Activated T-cell treated with anti-CD3 and anti-CD28 coated beads, Interleukin-2, amount 50 U/mL, for 24 hours (primary cell): Measurements from ENCODE around the gene EID2.

ENCODE experiments used
- DNase-seq: peaks from one replicate; pipeline ENCODE4 v3.0.0-alpha.2; 2020
- H3K27ac Mint-ChIP-seq: 2 replicates; pipeline ENCODE4 v1.8.0; 2020; ENCODE audit warnings: mild to moderate bottlenecking, mixed read lengths
- H3K27me3 Mint-ChIP-seq: 2 replicates; pipeline ENCODE4 v1.8.0; 2020; ENCODE audit warnings: mixed read lengths
- H3K36me3 Mint-ChIP-seq: 2 replicates; pipeline ENCODE4 v1.8.0; 2020; ENCODE audit warnings: low read depth, mixed read lengths
- H3K4me1 Mint-ChIP-seq: 2 replicates; pipeline ENCODE4 v1.8.0; 2020; ENCODE audit warnings: low read depth, mixed read lengths
- H3K4me3 Mint-ChIP-seq: 2 replicates; pipeline ENCODE4 v1.8.0; 2020; ENCODE audit warnings: mild to moderate bottlenecking, moderate library complexity, mixed read lengths
- H3K9me3 Mint-ChIP-seq: 2 replicates; pipeline ENCODE4 v1.8.0; 2020; ENCODE audit warnings: mixed read lengths

The EID2 gene, protein sequence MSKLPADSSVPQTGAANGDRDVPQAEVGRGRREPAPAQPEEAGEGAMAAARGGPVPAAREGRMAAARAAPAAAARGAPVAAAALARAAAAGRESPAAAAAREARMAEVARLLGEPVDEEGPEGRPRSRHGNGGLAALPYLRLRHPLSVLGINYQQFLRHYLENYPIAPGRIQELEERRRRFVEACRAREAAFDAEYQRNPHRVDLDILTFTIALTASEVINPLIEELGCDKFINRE

DNA sequence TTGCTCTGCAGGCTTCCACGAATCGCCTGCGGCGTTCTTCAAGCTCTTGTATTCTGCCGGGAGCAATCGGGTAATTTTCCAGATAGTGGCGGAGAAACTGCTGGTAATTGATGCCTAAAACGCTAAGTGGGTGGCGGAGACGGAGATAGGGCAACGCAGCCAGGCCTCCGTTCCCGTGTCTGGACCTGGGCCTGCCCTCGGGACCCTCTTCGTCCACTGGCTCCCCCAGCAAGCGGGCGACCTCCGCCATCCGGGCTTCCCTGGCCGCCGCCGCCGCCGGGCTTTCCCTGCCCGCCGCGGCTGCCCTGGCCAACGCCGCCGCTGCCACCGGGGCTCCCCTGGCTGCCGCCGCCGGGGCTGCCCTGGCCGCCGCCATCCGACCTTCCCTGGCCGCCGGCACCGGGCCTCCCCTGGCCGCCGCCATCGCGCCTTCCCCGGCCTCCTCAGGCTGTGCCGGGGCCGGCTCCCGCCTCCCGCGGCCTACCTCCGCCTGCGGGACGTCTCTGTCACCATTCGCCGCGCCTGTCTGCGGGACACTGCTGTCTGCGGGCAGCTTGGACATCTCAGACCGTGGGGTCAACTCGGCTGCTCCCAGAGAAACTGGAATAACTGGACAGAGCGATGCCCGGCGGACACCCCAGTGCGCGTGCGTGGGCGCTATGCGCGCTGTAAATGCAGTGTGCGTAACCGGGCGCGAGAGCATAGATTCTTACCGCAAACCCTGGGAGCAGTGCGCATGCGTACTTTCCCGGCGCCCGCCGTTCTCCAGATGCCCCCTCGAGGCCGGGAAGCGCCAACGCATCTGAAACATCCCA is at the start of gene EID2:
Gene EID2, minus strand, starts transcription at position 644 of the 815 bp plus-strand sequence. Its CDS starts 82 bp downstream, at position 562.
- Mint-ChIP-seq H3K36me3 (peaks cover 31% of the 10 kb centered on the region), H3K4me1 (peaks cover 57% of the 10 kb centered on the region)

DNA sequence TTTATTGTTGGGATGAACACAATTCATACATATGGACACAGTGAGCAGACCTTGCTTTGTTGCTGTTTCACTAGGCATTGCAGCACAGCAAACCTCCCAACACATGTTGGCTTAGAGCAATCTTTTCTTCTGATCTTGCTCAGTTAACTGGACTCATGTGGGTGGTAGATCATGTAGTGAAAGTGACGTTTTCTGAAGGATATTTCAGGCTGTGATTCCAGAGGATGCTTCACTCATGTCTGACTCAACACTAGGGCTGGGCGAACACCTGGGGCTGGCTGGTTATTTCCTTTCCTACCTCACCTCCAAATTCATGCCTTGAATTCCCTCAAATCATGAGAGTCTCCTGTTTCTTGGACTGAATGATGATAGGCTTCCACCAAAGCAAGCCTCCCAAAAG is 48.1 kb upstream of the EID2 start:
- no peaks in the 10 kb centered on the region for H3K36me3 Mint-ChIP-seq
- H3K4me3 Mint-ChIP-seq, result no peak overlapping the region
- DNase-seq, result no peak
- no peaks in the 10 kb centered on the region for H3K9me3 Mint-ChIP-seq
- H3K27me3 Mint-ChIP-seq, result peaks cover 59% of the 10 kb centered on the region
- H3K4me1 Mint-ChIP-seq, result no peaks in the 10 kb centered on the region
- no peak overlapping the region for H3K27ac Mint-ChIP-seq

More for the DNA sequence above, at the start of gene EID2:
- peak within 1 kb of the TSS; percentile 96 for H3K4me3 Mint-ChIP-seq
- H3K27ac Mint-ChIP-seq, result peak within 1 kb of the TSS; percentile 99
- no peaks in the 10 kb centered on the region for H3K27me3 Mint-ChIP-seq
- DNase-seq, result peak; percentile 95
- no peaks in the 10 kb centered on the region for H3K9me3 Mint-ChIP-seq

DNA sequence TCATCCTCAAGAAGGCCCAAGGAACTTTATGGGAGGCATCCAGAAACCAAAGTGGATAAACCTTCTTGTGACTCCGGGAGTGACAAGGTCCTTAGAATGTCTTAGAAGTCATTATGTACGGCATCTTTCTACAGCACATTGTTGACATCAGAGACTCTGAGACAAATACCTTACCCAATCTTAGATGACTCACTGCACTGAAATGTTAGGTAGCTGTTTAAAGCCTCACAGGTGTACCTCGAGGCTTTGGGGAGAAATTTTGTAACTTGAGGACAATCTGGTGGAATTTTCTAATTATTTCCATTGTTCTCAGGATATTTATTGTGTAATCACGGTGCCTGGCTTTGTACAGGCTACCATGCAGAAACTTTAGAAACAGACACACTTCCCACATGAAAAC is 47.5 kb upstream of the EID2 start:
- Mint-ChIP-seq H3K36me3 (no peaks in the 10 kb centered on the region), H3K9me3 (no peaks in the 10 kb centered on the region), H3K27me3 (peaks cover 56% of the 10 kb centered on the region), H3K27ac (no peak overlapping the region), H3K4me3 (no peak overlapping the region), H3K4me1 (no peaks in the 10 kb centered on the region)
- no peak for DNase-seq

DNA sequence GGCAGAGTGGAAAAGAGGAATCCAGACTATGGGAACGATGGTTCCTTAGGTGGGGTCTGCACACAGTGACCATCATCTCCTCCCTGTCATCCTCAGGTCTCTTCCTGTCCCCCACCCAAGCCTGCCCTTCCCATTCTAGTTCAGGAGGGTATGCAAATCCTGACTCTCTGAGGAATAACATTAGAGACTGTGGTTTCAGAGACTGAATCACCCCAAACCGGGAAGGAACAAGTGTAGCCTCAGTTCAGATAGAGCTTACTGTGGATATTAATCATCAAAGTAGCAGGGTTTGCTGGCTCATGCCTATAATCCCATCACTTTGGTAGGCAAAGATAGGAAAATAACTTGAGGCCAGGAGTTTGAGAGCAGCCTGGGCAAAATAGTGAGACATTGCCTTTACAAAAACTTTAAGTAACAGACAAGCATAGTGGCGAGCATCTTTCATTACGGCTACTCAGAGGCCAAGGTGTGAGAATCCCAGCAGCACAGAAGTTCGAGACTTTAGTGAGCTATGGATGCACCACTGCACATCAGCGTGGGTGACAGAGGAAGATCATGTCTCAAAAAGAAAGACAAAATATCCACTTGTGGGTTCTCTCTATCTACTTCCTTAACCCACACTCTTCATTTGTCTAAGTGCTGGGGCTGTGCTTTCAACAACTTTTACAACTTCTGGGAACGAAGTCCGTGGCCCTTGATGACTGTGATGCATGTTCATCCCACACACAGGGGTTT is 43.1 kb upstream of the EID2 start:
- Mint-ChIP-seq H3K27me3 (peaks cover 51% of the 10 kb centered on the region), H3K36me3 (no peaks in the 10 kb centered on the region), H3K27ac (no peak overlapping the region), H3K4me1 (no peaks in the 10 kb centered on the region), H3K9me3 (peaks cover 9% of the 10 kb centered on the region), H3K4me3 (no peak overlapping the region)
- DNase-seq, result no peak

DNA sequence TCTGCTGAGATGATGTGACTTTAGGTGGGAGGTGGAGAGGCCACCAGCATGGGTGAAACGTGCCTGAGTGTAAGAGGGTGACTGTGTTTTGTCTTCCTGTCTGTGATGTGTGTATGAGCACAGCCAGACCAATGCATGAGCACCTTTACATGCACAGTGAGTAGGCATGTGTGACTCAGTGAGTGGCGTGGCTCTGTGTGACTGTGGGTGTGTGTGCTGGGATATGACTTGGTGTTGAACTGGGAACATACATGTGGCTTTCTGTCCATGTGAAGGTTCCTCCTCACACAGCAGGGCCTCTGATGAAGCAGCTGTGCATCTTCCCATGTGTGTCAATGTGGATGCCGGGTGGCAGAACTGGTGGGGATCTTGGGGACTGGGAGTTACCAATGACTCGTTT is 42.5 kb upstream of the EID2 start:
- no peaks in the 10 kb centered on the region for H3K36me3 Mint-ChIP-seq
- no peak overlapping the region for H3K27ac Mint-ChIP-seq
- no peak overlapping the region for H3K4me3 Mint-ChIP-seq
- H3K27me3 Mint-ChIP-seq, result peaks cover 52% of the 10 kb centered on the region
- no peaks in the 10 kb centered on the region for H3K4me1 Mint-ChIP-seq
- peak; percentile 34 for DNase-seq
- H3K9me3 Mint-ChIP-seq, result peaks cover 9% of the 10 kb centered on the region

DNA sequence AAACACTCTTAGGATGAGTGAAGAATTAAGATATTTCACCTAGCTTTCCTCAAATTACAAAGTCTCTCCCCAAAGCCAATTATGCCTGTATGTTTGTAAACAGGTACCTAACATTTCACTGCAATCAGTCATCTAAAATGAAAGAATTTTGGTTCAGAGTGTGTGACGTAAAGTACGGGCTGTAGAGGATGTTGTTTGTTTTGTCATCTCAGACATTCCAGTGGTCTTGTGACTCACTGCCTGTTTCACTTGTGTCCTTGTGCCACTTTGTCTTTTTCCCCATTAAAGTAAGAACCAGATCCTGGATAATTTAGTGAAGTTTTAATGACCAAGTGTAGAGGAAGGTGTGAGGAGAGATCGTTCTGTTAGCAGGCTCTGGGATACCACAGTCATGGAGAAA is 28.6 kb upstream of the EID2 start:
- Mint-ChIP-seq H3K36me3 (no peaks in the 10 kb centered on the region), H3K9me3 (peaks cover 9% of the 10 kb centered on the region), H3K4me1 (peaks cover 5% of the 10 kb centered on the region), H3K4me3 (no peak overlapping the region), H3K27ac (no peak overlapping the region), H3K27me3 (peaks cover 32% of the 10 kb centered on the region)
- DNase-seq, result no peak

DNA sequence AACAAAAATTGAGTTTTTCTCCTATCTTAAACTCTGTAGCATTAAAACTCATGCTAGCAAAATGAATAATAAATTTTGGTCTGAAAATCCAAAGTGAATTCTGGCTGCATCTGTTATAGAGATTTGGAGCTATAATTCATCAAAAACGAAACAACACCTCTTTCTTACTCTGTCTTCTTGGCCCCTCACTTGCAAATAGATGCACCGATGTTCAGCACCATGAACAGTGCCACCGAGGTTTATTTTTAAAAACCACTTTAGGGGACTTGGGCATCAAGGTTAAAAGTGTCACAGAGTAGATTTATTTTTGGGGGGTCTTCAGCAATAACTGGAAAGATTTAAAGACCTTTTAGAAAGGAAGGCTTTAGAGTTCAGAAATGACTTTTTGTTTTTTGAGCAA is 26.1 kb upstream of the EID2 start:
- DNase-seq, result no peak
- H3K27me3 Mint-ChIP-seq, result peaks cover 25% of the 10 kb centered on the region
- H3K9me3 Mint-ChIP-seq, result no peaks in the 10 kb centered on the region
- H3K27ac Mint-ChIP-seq, result no peak overlapping the region
- no peak overlapping the region for H3K4me3 Mint-ChIP-seq
- peaks cover 5% of the 10 kb centered on the region for H3K4me1 Mint-ChIP-seq
- no peaks in the 10 kb centered on the region for H3K36me3 Mint-ChIP-seq

DNA sequence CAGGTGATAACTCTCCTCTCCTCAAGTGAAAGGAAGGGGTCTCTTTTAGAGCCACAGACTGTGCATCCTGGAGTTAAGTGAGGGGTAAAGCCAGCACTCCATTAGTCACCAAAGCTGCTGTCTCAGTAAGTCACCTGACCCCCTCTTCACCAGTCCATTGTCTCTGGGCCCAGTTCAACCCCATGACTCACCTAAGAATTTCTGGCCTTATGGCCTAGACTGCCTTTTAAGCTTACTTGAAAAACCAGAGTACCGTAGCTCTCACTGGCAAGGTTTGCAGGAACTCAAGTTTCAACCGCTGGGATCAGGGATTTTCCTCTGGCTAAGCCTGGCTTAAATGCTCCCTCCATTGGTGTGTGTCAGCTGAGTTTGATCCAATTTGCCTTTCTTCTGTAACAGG is 23.4 kb upstream of the EID2 start:
- DNase-seq, result no peak
- H3K9me3 Mint-ChIP-seq, result no peaks in the 10 kb centered on the region
- H3K27me3 Mint-ChIP-seq, result peaks cover 8% of the 10 kb centered on the region
- peaks cover 12% of the 10 kb centered on the region for H3K4me1 Mint-ChIP-seq
- H3K27ac Mint-ChIP-seq, result no peak overlapping the region
- H3K4me3 Mint-ChIP-seq, result no peak overlapping the region
- no peaks in the 10 kb centered on the region for H3K36me3 Mint-ChIP-seq

DNA sequence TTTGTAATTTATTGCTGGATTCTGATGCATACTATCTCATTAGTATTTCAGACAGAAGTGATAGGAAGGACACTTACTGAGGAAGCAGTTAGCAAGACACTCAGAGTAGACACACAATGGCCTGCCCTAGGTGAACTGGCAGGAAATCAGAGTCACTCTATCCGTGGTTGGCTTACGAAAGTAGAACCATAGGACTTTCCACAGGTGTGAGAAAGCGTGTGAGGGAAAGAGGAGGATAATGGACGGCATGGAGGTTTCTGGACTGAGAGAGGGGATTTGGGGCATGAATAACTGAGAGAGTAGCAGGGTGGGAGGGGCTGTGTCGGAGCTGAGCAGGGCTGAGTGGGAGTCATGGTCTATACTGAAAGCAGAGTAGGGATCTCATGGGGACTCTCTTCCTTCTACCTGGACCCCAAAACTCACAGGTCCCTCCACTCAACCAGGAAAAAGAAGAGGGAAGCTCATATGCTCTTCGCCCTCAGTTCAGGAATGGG is 18.7 kb upstream of the EID2 start:
- no peaks in the 10 kb centered on the region for H3K27me3 Mint-ChIP-seq
- no peaks in the 10 kb centered on the region for H3K36me3 Mint-ChIP-seq
- H3K9me3 Mint-ChIP-seq, result no peaks in the 10 kb centered on the region
- H3K27ac Mint-ChIP-seq, result peak overlapping the region; percentile 84
- no peak for DNase-seq
- peak overlapping the region; percentile 26 for H3K4me3 Mint-ChIP-seq
- peaks cover 25% of the 10 kb centered on the region for H3K4me1 Mint-ChIP-seq

DNA sequence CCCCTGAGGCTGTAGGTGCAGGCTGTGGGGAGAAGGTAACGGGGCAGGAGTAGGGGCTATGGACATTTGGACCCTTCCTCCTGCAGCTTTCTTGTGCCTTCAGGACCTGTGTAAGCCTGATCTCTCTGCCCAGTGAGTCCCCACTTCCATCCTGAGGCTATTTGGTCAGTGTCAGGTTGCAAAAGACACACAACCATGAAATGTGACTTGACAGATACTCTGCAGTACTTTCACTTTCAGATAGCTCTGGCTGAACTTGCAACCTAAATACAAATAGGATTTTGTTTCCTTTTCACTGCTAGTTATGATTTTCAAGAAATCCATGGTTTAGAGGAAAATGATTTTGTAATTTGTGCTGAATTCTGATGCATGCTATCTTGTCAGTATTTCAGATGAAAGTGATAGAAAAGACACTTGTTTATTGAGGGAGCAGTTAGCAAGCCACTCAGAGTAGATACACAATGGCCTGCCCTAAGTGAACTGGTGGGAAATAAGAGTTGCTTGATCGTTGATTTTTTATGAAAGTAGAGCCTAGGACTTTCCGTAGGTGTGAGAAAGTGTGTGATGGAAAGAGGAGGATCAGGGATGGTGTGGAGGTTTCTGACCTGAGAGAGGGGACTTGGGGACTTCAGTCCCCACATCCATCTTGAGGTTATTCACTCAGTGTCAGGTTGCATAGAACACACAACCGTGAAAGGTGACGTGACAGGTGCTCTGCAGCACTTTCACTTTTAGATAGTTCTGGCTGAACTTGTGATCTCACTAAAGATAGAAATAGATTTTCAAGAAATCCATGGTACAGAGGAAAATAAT is 18.1 kb upstream of the EID2 start:
- Mint-ChIP-seq H3K4me3 (peak overlapping the region; percentile 26), H3K27ac (peak overlapping the region; percentile 84), H3K9me3 (no peaks in the 10 kb centered on the region), H3K27me3 (no peaks in the 10 kb centered on the region), H3K4me1 (peaks cover 29% of the 10 kb centered on the region), H3K36me3 (no peaks in the 10 kb centered on the region)
- DNase-seq, result no peak

DNA sequence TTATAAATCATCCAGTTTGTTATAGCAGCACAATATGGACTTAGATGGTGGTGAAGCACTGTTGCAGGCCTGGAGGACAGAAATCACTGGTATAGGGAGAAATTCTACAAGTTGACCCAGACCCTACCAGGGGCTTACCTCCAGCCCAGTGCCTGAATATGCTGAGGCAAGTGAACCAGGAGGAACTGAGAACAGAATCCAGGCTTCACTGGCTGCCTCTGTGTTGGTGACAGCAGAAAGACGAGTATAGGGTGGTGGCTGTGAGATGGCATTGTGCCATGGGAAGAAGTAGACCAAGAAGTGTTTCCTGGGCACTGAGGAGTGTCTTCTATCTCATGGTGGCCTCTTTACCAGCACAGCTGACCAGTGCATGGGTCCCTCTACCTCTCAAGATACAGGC is 15.9 kb upstream of the EID2 start:
- Mint-ChIP-seq H3K36me3 (no peaks in the 10 kb centered on the region), H3K4me3 (no peak overlapping the region), H3K9me3 (no peaks in the 10 kb centered on the region), H3K4me1 (peaks cover 36% of the 10 kb centered on the region), H3K27ac (no peak overlapping the region), H3K27me3 (no peaks in the 10 kb centered on the region)
- DNase-seq, result no peak

DNA sequence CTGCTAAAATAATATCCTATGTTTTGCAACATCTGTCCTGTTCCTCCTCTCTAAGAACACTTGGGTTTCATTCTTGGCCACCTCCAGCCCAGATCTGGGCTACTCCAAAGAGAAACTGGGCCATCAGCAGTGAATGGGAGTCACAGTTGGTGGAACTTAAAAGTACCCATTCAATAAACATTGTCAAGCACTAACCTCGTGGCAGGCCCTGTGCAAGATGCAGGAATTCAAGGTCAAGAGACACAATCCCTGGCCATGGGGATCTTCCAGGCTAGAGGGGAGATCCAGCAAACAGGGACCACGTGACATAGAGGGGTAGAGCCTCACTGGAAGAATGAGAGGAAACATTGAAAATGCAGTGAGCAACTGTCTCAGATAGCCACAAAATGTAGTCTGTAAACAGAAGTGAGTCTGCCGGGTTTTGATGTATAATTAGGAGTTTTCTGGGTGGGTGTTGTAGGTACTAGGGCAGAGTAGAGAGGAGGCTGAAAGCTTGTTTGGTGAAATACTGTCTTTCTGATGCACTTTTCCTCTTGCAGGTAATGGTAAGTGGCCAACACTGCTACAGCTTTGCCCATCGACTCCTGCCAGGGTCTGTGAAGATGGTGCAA is 14.8 kb upstream of the EID2 start:
- Mint-ChIP-seq H3K27ac (no peak overlapping the region), H3K36me3 (no peaks in the 10 kb centered on the region), H3K4me3 (no peak overlapping the region), H3K4me1 (peaks cover 36% of the 10 kb centered on the region), H3K9me3 (no peaks in the 10 kb centered on the region), H3K27me3 (no peaks in the 10 kb centered on the region)
- no peak for DNase-seq

DNA sequence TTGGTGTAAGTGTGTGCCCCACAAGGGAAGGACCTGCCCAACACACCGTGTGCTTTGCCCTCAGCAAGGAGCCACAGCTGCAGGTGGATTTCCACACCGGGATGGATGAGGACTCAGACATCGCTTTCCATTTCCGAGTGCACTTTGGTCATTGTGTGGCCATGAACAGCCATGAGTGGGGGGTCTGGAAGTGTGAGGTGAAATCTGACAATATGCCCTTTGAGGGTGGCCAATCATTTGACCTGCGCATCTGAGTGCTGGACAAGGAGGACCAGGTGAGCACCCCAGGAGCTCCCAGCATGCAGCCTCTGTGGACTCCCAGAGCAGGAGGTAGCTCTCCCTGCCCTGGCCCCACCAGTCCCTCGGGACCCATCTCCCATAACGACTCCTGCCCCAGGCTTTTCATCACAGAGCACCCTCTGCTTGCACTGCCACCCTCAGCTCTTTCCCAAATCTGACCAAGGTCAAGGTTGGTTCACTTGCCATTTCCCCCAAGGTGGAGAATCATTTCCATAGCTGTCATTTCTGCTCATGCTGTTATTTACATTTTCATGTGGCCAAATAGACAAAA is 13.2 kb upstream of the EID2 start:
- no peaks in the 10 kb centered on the region for H3K27me3 Mint-ChIP-seq
- H3K36me3 Mint-ChIP-seq, result no peaks in the 10 kb centered on the region
- DNase-seq, result no peak
- no peak overlapping the region for H3K27ac Mint-ChIP-seq
- H3K4me3 Mint-ChIP-seq, result no peak overlapping the region
- peaks cover 22% of the 10 kb centered on the region for H3K4me1 Mint-ChIP-seq
- H3K9me3 Mint-ChIP-seq, result no peaks in the 10 kb centered on the region
